Suppressor macrophage (primary cell): ENCODE measurements around the gene NFIC.
"Not testable (repeated sequence)": the region's sequence is repeated elsewhere in the genome, so short reads cannot be mapped to it uniquely, and the experiment has no call there.

ENCODE experiments used
- DNase-seq, 4 experiments: peaks; one replicate each; pipeline ENCODE4 v3.0.0-alpha.2; 2020 to 2022

Gene NFIC

DNA sequence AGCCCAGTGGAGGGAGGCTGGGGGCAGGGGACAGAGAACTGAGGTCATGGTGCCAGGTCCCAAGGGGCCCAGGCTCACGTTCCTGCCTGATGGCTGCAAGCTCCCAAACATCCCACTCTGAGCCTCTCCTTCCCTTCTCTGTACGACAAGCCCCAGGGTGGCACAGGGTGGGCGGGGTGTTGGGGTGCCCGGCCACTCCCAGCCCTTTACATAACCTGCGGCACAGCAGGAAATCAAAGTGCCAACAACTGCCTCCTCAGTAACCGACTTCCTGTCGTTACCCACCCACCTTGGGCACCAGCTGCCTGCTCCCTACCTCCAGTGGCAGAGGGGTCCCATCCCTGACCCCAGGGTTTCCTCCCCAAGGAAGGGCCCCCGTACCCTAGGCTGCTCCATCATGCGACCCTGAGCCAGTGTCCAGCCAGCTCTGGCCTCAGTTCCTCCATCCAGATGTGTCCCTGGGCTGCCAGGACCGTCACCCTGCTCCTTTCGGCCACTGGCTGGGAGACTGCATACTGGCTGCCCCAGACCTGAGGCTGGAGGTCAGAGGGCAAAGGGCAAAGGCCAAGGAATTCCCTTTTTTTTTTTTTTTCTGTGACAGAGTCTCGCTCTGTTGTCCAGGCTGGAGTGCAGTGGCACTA is 27.7 kb upstream of the NFIC start:
- DNase-seq: peak; percentile 35 to 68 (median 56)

DNA sequence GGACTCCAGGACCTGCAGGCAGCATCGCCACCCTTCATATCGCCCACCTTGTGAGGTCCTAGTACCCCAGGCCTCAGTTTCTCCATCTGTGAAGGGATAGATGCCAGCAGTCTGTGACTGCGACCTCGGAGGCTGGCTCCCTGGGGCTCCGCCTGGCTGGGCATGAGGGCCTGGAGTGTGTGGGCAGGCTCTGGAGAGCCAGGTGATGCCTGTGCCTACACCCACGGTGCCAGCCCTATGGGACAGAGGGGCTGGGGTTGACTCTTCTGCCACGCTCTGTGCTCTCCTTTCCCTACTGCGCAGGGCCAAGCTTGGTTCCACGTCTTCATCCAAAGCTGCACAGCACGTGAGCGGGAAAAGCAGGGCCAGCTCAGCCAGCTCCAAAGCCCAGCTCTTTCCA is 26.0 kb upstream of the NFIC start:
- no peak for DNase-seq

DNA sequence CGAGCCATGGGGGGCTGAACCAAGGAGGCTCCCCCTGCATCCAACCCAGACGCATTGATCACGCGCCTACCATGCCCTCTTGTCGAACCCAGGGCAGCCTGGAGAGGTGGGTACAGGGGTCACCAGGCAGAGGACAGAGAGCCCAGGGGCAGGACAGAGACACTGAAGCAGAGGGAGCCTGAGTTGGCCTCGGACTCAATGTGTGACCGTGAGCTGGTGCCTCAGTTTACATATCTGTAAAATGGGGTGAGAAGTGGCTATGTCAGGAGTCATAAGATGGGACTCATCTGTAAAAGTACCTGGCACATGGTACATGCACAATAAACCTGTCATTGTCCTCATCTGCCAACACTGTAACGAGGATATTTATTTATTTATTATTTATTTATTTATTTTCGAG is 24.1 kb upstream of the NFIC start:
- no peak for DNase-seq

DNA sequence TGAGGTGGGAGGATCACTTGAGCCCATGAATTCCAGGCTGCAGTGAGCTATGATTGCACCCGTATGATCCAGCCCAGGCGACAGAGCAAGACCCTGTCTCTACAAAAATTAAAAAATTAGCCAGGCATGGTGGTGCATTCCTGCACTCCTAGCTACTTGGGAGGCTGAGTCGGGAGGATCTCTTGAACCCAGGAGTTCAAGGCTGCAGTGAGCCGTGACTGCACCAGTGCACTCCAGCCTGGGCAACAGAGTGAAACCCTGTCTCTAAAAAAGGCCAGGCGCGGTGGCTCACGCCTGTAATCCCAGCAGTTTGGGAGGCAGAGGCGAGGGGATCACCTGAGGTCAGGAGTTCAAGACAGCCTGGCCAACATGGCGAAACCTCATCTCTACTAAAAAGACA is 23.4 kb upstream of the NFIC start:
- DNase-seq: not testable (repeated sequence)

GRCh38 chr19:3343619-3344502 is 22.5 kb upstream of the NFIC start:
- DNase-seq: peak; percentile 91 to 96 (median 94)

DNA sequence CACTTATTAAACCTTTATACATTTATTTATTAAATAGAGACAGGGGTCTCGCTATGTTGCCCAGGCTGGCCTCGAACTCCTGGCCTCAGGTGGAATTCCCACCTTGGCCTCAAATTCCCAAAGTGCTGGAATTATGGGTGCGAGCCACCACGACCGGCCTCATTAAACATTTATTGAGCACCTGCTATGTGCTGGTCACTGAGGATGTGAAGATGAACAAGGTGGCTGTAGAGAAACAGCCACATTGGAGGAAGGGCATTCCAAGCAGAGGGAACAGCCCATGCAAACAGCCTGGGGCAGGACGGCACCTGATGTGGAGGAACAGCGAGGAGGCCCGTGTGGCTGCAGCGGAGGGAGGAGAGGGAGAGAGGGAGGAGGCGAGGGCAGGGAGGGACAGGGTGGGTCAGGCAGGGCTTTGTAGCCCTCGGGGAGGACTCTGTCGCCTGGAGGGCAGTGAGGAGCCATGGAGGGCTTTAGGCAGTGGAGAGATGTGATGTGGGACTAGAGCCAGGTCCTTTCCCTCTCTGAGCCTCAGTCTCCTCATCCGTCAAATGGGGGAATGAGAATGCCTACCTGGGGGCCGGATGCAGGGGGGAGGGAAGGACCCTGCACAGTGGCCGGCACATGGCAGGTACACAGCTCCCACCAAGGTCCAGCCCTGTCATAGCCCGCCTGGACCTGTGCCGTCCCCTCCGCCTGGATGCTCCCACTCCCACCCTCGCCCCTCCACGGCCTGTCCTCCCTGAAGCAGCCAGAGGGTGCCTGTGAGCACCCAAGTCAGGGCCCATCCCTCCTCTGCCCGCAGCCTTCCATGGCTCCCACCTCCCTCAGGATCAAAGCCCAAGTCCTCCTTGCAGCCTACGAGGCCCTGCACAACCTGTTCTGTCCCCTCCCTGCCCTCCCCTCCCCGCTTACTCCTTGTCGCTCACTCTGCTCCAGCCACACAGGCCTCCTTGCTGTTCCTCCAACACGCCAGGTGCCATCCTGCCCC is 21.5 kb upstream of the NFIC start:
- no peak for DNase-seq

DNA sequence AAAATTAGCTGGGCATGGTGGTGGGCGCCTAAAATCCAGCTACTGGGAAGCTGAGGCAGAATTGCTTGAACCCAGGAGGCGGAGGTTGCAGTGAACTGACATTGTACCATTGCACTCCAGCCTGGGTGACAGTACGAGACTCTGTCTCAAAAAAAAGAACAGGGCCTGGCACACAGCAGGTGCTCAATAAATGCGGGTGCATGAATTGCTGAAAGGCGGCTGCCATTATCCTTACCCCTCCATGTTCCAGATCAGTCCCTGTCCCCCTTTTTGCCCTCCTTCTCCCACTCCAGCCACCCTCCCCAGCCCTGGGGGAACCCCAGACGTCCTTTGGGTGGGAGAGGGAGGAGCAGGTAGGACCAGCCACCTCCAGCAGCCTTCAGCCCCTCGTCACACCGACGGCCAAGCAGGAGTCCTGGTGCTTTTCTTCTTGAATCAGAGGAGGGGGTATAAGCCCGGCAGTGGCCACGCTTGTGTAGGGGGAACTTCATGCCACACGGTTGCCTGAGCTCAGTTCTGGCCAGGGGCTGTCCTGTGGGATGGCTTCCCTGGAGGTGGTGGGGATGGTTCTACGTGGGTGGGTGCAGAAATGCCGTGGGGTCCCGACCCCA is 20.4 kb upstream of the NFIC start:
- DNase-seq: no peak

- DNase-seq: no peak
Observed at GRCh38 chr19:3346677-3347353, 19.6 kb upstream of the NFIC start.

DNA sequence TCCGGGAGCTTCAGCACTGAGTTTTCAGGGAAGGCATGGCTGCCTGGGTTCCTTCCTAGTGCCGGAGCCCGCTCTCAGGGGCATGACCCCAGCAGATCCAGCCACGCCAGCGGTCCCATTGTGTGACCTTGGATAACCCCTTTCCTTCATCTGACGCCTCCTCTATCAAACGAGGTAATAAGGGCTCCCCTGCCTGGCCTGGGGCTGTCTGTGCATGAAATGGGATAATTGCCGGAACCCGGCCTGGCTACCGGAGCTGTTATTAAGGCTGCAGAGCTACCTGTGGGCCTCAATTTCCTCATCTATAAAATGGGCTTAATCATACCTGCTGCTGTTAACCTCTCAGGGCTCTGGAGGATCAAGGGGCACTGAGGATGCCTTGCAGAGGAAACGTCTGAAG is 18.3 kb upstream of the NFIC start:
- no peak for DNase-seq

GRCh38 chr19:3348469-3348868 is 17.9 kb upstream of the NFIC start:
- not testable (repeated sequence) for DNase-seq

DNA sequence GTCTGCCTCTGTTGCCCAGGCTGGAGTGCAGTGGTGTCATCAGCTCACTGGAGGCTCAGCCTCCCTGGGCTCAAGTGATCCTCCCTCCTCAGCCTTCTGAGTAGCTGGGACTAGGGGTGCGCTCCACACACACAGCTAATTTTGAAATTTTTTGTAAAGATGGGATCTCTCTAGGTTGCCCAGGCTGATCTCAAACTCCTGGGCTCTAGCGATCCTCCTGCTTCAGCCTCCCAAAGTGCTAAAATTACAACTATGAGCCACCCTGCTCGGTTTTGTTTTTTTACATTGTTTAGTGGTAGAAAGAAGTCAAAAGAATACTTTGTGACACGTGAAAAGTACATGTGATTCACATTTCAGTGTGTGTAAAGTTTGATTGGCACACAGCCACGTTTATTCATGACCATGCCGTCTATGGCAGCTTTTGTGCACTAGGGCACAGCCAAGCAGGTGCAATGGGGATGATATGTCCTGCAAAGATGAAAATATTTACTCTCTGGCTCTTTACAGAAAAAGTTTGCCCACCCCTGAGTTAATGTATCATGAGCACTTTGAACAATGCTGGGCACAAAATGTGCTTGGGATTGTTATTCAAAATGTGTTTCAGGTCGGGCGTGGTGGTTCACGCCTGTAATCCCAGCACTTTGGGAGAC is 16.2 kb upstream of the NFIC start:
- no peak for DNase-seq

- no peak for DNase-seq
Observed at GRCh38 chr19:3351702-3352447, 14.5 kb upstream of the NFIC start.

DNA sequence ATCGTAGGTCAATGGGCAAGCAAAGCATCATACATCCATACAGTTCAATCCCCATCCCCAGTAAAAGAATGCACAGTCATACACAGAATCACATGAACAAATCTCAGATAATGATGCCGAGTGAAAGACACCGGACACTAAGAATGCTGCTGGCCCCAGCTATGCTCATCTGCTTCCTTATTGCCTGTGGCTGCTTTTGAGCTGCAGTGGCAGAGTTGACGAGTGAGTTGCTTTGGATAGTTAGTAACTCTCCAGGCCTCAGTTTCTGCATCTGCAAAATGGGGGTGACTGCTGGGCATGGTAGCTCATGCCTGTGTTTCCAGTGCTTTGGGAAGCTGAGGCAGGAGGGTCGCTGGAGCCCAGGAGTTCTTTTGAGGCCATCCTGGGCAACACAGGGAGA is 12.9 kb upstream of the NFIC start:
- DNase-seq: no peak

GRCh38 chr19:3356805-3357204 is 9.6 kb upstream of the NFIC start:
- DNase-seq: no peak

DNA sequence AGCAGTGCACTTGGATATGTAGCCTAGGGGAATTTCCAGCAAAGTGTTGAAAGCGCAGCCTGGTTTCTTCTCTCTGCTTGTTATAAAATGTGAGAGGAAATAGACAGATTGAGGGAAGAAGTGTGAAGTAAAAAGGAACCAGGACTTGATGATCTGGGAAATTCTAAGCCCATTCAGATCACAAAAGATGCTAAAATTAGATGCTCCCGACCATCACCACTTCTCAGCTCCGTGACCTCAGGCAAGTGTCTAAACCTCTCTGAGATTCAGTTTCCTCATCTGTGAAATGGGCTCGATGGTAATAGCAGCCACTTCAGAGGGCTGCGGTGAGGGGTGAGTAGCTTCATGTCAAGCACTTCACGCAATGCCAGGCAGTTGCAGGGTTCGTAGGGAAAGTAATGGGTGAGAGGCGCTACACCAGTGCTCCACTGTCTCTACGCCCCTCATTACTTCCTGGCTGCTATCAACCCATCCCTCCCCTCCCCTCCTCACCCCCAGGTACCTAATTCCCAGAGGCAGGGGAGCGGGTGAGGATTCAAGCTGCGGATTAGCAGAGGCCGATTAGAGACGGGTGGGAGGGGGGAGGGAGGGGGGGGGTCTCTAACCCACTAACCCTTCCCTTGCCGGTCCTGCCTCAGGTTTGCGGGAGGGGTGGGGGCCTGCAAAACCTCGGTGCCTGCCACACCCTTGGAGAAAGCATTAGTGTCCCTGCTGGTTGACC is 9.0 kb upstream of the NFIC start:
- DNase-seq: peak; percentile 44 to 76 (median 68)

DNA sequence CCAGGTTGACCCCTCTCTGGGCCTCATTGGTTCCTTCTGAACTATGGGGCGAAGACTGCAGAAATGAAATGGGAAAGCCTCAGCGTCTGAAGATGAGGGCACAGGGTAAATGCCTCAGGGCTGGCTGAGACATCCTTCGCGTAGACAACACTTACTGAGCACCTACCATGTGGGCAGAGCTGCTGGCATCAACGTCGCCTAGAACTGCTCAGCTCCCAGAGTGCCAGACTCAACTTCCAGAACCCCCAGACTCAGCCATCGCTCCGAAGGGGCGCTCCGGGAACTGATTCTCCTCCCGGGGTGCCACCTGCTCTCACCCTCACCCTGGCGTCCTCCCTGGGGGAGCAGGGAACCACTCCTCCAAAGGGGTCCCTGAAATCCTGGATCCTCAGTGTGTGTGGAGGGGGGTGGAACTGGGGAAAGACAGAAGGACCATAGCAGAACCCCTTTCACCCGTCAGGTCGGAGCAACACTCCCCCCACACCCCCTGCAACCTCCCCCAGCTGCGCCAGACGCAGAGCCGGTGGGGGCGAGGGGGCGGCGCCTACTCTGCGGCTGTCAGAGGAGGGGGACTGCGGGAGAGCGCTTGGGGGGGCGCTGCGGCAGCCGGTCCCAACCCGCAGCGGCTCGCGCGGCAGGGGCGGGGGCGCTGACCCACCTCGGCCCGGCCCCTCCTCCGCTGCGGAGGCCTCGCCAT is 8.2 kb upstream of the NFIC start:
- peak in 1 of 4 experiments; percentile 27 for DNase-seq

DNA sequence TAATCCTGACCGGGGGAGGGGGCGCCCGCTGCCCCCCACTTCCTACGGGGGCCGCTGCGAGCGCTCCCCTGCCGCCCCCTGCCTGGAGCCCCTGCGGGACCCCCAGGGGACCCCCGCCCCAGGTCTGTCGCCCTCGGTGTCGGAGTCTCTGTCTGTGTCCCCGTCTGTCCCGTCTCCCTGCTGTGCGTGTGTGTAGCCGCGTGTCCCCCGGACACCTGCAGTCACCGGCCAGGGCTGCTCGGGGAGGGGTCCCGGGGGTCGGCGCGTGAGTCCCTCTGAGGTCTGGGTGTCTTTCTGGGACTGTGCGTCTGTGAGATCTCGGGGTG is 7.7 kb upstream of the NFIC start:
- no peak for DNase-seq

DNA sequence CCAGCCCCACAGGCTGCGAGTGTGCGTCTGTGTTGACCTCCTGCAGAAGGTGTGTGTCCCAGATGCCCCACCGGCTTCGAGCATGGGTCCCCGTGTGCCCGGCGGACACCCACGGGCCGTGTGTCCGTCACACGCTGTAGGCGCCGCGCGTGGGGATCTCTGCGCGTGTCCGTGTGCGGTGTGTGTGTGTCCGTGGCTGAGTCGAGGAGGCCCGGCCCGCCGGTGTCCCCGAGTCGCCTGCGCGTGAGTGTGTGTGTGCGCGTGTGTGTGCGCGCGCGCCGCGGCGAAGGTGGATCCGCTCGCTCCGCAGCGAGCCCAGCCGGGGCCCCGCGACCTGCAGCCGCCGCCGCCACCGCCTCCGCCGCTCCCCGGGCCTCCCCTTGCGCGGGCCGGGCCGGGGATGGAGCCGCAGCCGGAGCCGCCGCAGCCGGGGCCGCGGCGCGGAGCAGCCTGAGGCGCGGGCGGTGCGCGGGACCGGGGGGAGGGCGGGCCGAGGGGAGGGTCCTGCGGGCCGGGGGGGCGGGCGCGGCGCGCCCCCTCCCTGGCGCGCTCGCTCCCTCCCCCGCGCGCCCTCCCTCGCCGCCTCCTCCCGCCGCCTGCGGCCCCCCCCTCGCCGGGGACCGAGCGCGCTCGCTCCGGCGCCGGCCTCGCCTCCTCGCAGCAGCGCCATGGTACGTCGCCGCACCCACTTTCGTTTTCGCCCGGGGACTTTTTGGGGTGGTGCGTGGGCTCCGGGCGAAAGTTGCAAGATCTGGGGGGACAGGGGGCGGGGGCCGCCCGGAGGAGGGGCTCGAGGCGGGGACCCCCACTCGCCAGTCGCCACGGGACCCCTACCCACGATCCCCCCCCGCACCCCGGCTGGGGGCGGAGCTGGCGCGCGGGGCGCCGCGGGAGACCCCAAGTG is 7.1 kb upstream of the NFIC start:
- peak; percentile 41 to 83 (median 70) for DNase-seq
